Choroid plexus epithelial cell (primary cell): ENCODE data around the gene ACBD6.

ENCODE experiments used
- DNase-seq: peaks from one replicate; pipeline ENCODE4 v3.0.0-alpha.2; 2010; ENCODE audit warnings: low read depth
- H3K4me3 ChIP-seq: 2 replicates; pipeline ENCODE4 v1.5.1; 2011; ENCODE audit warnings: low read depth, mild to moderate bottlenecking, control low read depth, low read length, moderate library complexity
- TF ChIP-seq, protein P1 (sequence below): conservative IDR thresholded peaks from 2 replicates; pipeline ENCODE4 v1.5.1; 2011; ENCODE audit warnings: low read depth, mild to moderate bottlenecking, control low read depth, inconsistent platforms, low read length, moderate library complexity

Gene ACBD6

DNA sequence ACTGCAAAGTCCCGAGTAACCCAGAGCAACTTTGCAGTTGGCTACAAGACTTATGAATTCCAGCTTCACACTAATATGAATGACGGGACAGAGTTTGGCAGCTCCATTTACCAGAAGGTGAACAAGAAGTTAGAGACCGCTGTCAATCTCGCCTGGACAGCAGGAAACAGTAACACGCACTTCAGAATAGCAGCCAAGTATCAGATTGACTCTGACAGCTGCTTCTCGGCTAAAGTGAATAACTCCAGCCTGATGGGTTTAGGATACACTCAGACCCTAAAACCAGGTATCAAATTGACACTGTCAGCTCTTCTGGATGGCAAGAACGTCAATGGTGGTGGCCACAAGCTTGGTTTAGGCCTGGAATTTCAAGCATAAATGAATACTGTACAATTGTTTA, 66.8 kb downstream of the ACBD6 start:
- DNase-seq, result no peak
- TF ChIP-seq, protein P1, sequence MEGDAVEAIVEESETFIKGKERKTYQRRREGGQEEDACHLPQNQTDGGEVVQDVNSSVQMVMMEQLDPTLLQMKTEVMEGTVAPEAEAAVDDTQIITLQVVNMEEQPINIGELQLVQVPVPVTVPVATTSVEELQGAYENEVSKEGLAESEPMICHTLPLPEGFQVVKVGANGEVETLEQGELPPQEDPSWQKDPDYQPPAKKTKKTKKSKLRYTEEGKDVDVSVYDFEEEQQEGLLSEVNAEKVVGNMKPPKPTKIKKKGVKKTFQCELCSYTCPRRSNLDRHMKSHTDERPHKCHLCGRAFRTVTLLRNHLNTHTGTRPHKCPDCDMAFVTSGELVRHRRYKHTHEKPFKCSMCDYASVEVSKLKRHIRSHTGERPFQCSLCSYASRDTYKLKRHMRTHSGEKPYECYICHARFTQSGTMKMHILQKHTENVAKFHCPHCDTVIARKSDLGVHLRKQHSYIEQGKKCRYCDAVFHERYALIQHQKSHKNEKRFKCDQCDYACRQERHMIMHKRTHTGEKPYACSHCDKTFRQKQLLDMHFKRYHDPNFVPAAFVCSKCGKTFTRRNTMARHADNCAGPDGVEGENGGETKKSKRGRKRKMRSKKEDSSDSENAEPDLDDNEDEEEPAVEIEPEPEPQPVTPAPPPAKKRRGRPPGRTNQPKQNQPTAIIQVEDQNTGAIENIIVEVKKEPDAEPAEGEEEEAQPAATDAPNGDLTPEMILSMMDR, result no peak
- no peak overlapping the region for H3K4me3 ChIP-seq

DNA sequence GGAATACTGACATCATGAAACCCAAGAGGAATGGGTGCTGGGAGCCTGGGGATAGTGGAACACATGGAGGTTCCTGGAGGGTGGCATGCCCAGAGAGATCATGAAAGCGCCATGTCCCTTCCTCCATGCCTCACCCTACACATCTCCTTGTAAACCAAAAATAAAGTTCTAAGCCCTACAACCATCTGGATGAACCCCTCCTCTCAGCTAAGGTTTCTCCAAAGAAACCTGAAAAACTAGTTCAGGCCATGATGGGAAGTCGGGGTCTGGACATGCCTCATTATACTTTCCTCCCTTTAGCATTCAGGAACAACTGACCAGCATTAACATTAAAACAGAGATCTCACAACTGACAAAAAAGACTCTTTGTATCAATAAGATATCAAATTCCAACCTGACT, 68.5 kb downstream of the ACBD6 start:
- TF ChIP-seq, protein P1, result no peak
- H3K4me3 ChIP-seq, result no peak overlapping the region
- DNase-seq, result no peak

DNA sequence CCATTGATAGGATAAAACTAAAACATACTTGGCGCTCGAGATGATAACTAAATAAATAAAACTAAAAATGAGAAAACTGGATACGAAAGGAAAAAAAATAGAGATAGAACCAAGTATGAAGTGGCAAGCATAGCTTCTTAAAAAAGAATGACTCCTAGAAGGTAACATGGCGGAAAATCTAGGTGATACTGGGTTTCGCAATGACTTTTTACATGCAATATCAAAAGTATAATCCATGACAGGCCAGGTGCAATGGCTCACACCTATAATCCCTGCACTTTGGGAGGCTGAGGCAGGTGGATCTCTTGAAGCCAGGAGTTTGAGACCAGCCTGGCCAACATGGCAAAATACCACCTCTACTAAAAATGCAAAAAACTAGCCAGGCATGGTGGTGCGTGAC, 70.7 kb downstream of the ACBD6 start:
- no peak overlapping the region for H3K4me3 ChIP-seq
- TF ChIP-seq, protein P1, result no peak
- DNase-seq, result no peak

DNA sequence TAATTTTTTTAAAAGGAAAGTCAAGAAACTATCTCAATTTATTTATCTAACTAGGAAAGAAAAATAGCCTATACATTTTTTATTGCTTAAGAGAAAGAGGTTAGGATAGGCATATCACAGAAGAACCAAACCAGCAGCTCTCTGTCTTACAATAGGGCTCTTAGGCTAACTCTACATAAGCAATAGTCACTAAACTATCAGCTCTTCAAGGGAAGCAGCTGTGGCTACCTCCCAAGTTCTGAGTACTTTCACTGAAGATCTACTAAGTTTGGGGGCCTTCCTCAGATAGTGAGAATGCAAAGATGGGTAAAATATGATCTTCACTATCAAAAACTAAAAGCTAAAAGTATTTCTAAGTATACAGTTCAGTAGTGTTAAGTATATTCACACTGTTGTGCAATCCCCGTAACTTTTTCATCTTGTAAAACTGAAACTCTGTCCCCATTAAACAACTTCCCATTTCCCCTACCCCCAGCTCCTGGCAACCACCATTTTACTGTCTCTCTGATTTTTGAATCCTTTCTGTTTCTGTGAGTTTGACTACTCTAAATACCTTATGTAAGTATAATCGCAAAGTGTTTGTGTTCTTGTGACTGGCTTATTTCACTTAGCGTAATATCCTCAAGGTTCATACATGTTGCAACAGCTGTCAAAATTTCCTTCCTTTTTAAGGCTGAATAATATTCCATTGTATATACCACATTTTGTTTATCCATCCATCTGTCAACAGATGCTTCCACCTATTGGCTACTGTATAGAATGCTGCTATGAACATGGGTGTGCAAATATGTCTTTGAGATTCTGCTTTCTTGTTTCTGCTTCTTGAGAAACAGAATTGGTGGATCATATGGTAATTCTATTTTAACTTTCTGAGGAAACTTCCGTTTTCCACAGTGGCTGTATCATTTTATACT, 73.3 kb downstream of the ACBD6 start:
- DNase-seq, result no peak
- TF ChIP-seq, protein P1, result no peak
- no peak overlapping the region for H3K4me3 ChIP-seq

DNA sequence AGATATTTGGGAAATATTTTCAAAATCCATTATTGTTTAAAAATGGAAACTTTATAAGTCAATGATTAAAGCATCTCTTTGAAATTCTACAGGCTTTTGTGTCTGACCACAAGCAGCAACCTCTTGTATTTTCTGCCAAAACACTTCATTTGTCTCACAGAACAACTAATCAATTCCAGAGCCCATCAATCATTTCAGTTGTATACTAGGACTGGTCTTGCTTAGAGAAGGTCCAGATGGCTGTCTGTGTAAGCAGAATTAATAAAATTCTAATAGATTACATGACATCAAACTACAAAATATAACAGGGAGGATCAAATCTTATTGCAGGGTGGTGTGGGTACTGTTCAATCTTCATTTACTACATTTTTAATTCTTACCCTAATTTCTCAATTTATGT, 76.4 kb downstream of the ACBD6 start:
- no peak overlapping the region for H3K4me3 ChIP-seq
- no peak for DNase-seq
- TF ChIP-seq, protein P1, result no peak

DNA sequence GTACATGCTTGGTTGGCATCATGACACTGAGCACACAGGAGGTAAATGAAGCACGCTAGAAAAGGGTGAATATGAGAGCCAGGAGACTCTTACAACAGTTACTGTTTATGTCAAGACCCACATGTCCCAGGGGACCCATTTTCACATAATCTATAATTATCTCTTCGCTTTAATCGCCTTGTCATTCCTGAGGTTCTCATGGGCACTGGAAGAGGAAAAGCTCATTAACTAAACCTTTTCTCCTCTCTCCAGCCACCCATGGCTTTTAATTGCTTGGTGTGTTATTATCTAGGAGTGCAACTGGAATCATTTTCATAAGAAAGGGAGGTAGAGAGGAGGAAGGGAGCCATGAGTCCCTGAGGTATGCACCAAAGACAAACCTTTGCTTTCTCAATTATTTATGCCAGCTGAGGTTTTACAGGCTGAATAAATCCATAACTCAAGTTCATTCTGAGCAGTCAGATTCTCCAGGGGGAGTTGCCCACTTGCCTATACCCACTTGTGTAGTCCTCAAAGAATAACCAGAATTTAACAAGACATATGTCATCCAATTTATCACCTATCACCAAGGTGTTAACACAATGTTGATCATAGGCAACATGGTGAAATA, 77.4 kb downstream of the ACBD6 start:
- DNase-seq, result no peak
- no peak overlapping the region for H3K4me3 ChIP-seq
- TF ChIP-seq, protein P1, result no peak
